Esophagus muscularis mucosa (tissue), 4 donors: Measurements from ENCODE around the gene CHRNA1. TPM values are rescaled to one million over a fixed set of nuclear protein-coding genes. Genes with fewer than 3 reads are reported as not detected.

ENCODE experiments used
- DNase-seq: peaks from one replicate; pipeline ENCODE4 v3.0.0-alpha.2; 2017; ENCODE audit errors: extremely low spot score
- H3K27ac ChIP-seq, 4 donors: fragments of 200-600 bp; sonication (generic); replicated peaks in 1 of 4; 1 replicate in 3 of 4; 2 replicates in 1 of 4; pipeline ENCODE4 v1.5.1; 2016 to 2019; ENCODE audit warnings: mild to moderate bottlenecking in 1 of 4
- H3K27me3 ChIP-seq, 4 donors: fragments of 200-600 bp; sonication (generic); one replicate each; pipeline versions ENCODE4 v1.5.1 to v1.6.0; 2016 to 2019
- H3K36me3 ChIP-seq, 4 donors: fragments of 200-600 bp; sonication (generic); one replicate each; pipeline ENCODE4 v1.5.1; 2016 to 2019
- H3K4me1 ChIP-seq, 4 donors: fragments of 200-600 bp; sonication (generic); one replicate each; pipeline ENCODE4 v1.5.1; 2016 to 2019
- H3K4me3 ChIP-seq, 4 donors: fragments of 200-600 bp; sonication (generic); 1 replicate in 2 of 4; 2 replicates in 2 of 4; pipeline ENCODE4 v1.5.1; 2016 to 2019; ENCODE audit warnings: mild to moderate bottlenecking in 4 of 4, moderate library complexity in 1 of 4
- H3K9me3 ChIP-seq, 4 donors: fragments of 200-600 bp; sonication (generic); 1 replicate in 3 of 4; 2 replicates in 1 of 4; pipeline ENCODE4 v1.5.1; 2016 to 2019
- CTCF ChIP-seq, 3 experiments: fragments of 200-600 bp in 2 of 3; fragments of 450-650 bp in 1 of 3; sonication (generic) in 2 of 3; IDR thresholded peaks; one replicate each; pipeline ENCODE4 v1.5.1; 2017 to 2019; ENCODE audit warnings: antibody characterized with exemption in 3 of 3, mild to moderate bottlenecking in 2 of 3, moderate library complexity in 1 of 3
- EP300 ChIP-seq: sonication (generic); formaldehyde crosslinking; IDR thresholded peaks from one replicate; pipeline ENCODE4 v1.6.1; 2017; ENCODE audit warnings: antibody characterized with exemption
- POLR2A ChIP-seq: fragments of 450-650 bp; IDR thresholded peaks from one replicate; pipeline ENCODE4 v1.6.1; 2017; ENCODE audit warnings: antibody characterized with exemption, moderate library complexity, mild to moderate bottlenecking, low read depth
- POLR2AphosphoS5 ChIP-seq, 2 donors: sonication (generic); formaldehyde crosslinking; IDR thresholded peaks; one replicate each; pipeline ENCODE4 v1.6.1; 2017; ENCODE audit warnings: antibody characterized with exemption in 2 of 2
- WGBS: methylation state at CpG from one replicate; pipeline ENCODE4 v1.1.5; 2018; 5-methylcytosine and 5-hydroxymethylcytosine counted together
- intact Hi-C: fragments of 100-400 bp; cut with DNase I; formaldehyde crosslinking; loops from one replicate; pipeline ENCODE4 v1.15.1; 2023
- total RNA-seq, 4 donors: library from RNA; depleted of rRNA; stranded (reverse); fragments of >200 nt; gene quantifications; one replicate each; pipeline versions ENCODE4 v1.1.0 to v1.2.1, GENCODE V29; 2016

CHRNA1 gene
- total RNA-seq, 4 donors from 2014 or later = not detected

GRCh38 chr2:174708713-174709112, 55.6 kb downstream of the CHRNA1 start:
- no peak for DNase-seq
- WGBS = 73% methylated on average over 9 of the region's 9 CpGs
- Histone ChIP-seq H3K4me1 (no peaks in the 10 kb centered on the region), H3K27ac (no peak overlapping the region), H3K27me3 (peaks cover 0 to 23% (median 0%) of the 10 kb centered on the region in 4 donors), H3K4me3 (no peak overlapping the region), H3K9me3 (no peaks in the 10 kb centered on the region), H3K36me3 (no peaks in the 10 kb centered on the region)
- TF ChIP-seq EP300 = no peak
- TF ChIP-seq CTCF (IDR thresholded peaks at IDR 0.05) = no peak
- no peak for TF ChIP-seq POLR2AphosphoS5 (IDR thresholded peaks at IDR 0.05)
- intact Hi-C loops = no loop called here

GRCh38 chr2:174705321-174705720, 59.0 kb downstream of the CHRNA1 start:
- 71% methylated on average over 4 of the region's 4 CpGs for WGBS
- no peak for TF ChIP-seq POLR2AphosphoS5 (IDR thresholded peaks at IDR 0.05)
- no peak for TF ChIP-seq POLR2A
- TF ChIP-seq EP300 = no peak
- TF ChIP-seq CTCF (IDR thresholded peaks at IDR 0.05) = no peak
- DNase-seq = no peak
- Histone ChIP-seq H3K27ac (no peak overlapping the region), H3K27me3 (peaks cover 0 to 23% (median 0%) of the 10 kb centered on the region in 4 donors), H3K4me1 (no peaks in the 10 kb centered on the region), H3K4me3 (no peak overlapping the region), H3K36me3 (no peaks in the 10 kb centered on the region), H3K9me3 (no peaks in the 10 kb centered on the region)
- intact Hi-C loops = no loop called here

- Histone ChIP-seq H3K36me3 (no peaks in the 10 kb centered on the region), H3K27ac (no peak overlapping the region), H3K4me3 (no peak overlapping the region), H3K27me3 (peaks cover 0 to 20% (median 0%) of the 10 kb centered on the region in 4 donors), H3K9me3 (no peaks in the 10 kb centered on the region), H3K4me1 (no peaks in the 10 kb centered on the region)
- TF ChIP-seq POLR2AphosphoS5 (IDR thresholded peaks at IDR 0.05) = no peak
- no peak for TF ChIP-seq POLR2A
- TF ChIP-seq CTCF (IDR thresholded peaks at IDR 0.05) = no peak
- no peak for TF ChIP-seq EP300
- no peak for DNase-seq
- intact Hi-C loops = no loop called here
- WGBS = 37% methylated on average over 1 of the region's 1 CpG
Observed at GRCh38 chr2:174704642-174705041, 59.6 kb downstream of the CHRNA1 start.

- Histone ChIP-seq H3K4me1 (no peaks in the 10 kb centered on the region), H3K27ac (no peak overlapping the region), H3K4me3 (no peak overlapping the region), H3K27me3 (peaks cover 0 to 16% (median 0%) of the 10 kb centered on the region in 4 donors), H3K36me3 (no peaks in the 10 kb centered on the region), H3K9me3 (no peaks in the 10 kb centered on the region)
- TF ChIP-seq POLR2AphosphoS5 (IDR thresholded peaks at IDR 0.05) (no peak), POLR2A (no peak), CTCF (IDR thresholded peaks at IDR 0.05) (no peak), EP300 (no peak)
- DNase-seq = no peak
- WGBS = 67% methylated on average over 3 of the region's 3 CpGs
- intact Hi-C loops = no loop called here
Observed at GRCh38 chr2:174704061-174704460, 60.2 kb downstream of the CHRNA1 start.

GRCh38 chr2:174703430-174703829, 60.8 kb downstream of the CHRNA1 start:
- DNase-seq = no peak
- WGBS = 92% methylated on average over 3 of the region's 3 CpGs

More at GRCh38 chr2:174703430-174703829, 60.8 kb downstream of the CHRNA1 start:
- no peaks in the 10 kb centered on the region for H3K9me3 ChIP-seq
- no peaks in the 10 kb centered on the region for H3K4me1 ChIP-seq
- H3K27me3 ChIP-seq = peaks cover 0 to 16% (median 0%) of the 10 kb centered on the region in 4 donors
- no peak overlapping the region for H3K27ac ChIP-seq
- no peak overlapping the region for H3K4me3 ChIP-seq
- intact Hi-C loops = no loop called here
- no peaks in the 10 kb centered on the region for H3K36me3 ChIP-seq
- TF ChIP-seq POLR2A (no peak), EP300 (no peak), POLR2AphosphoS5 (IDR thresholded peaks at IDR 0.05) (no peak), CTCF (IDR thresholded peaks at IDR 0.05) (no peak)
